Mucosa of rectum (tissue), 2 donors: ENCODE data around the gene TMEM214.

Source experiments
- H3K27ac ChIP-seq, 2 donors: one replicate each; pipeline ENCODE4 v1.7.0; 2013; ENCODE audit warnings: inconsistent platforms in 2 of 2, low read depth in 2 of 2, low read length in 2 of 2
- H3K27me3 ChIP-seq, 2 donors: one replicate each; pipeline ENCODE4 v1.7.0; 2013; ENCODE audit warnings: low read length in 2 of 2; ENCODE audit not compliant: control insufficient read depth in 2 of 2, insufficient read depth in 2 of 2
- H3K36me3 ChIP-seq, 2 donors: one replicate each; pipeline ENCODE4 v1.7.0; 2013; ENCODE audit warnings: low read length in 2 of 2; ENCODE audit not compliant: control insufficient read depth in 2 of 2, insufficient read depth in 2 of 2
- H3K4me1 ChIP-seq, 2 donors: one replicate each; pipeline ENCODE4 v1.7.0; 2013; ENCODE audit warnings: low read length in 2 of 2, mild to moderate bottlenecking in 1 of 2; ENCODE audit not compliant: control insufficient read depth in 2 of 2, insufficient read depth in 2 of 2
- H3K4me3 ChIP-seq, 2 donors: one replicate each; pipeline ENCODE4 v1.7.0; 2013; ENCODE audit warnings: low read length in 2 of 2
- H3K9ac ChIP-seq, 2 donors: one replicate each; pipeline ENCODE4 v1.7.0; 2013; ENCODE audit warnings: low read length in 2 of 2, low read depth in 1 of 2, mild to moderate bottlenecking in 1 of 2
- H3K9me3 ChIP-seq, 2 donors: one replicate each; pipeline ENCODE4 v1.7.0; 2013; ENCODE audit warnings: low read length in 2 of 2; ENCODE audit not compliant: control insufficient read depth in 2 of 2
- donor health status: healthy.
- donor health status: Normal muscosa, but diverticular disease.

TMEM214 gene

GRCh38 chr2:27087823-27088410 lies 55.2 kb downstream of the TMEM214 start:
- Histone ChIP-seq H3K9ac (no peak overlapping the region), H3K4me3 (no peak overlapping the region)

GRCh38 chr2:27088634-27089033 lies 55.9 kb downstream of the TMEM214 start:
- Histone ChIP-seq H3K27ac (no peak overlapping the region), H3K4me1 (peaks cover 24 to 28% of the 10 kb centered on the region in 2 donors), H3K36me3 (no peaks in the 10 kb centered on the region), H3K9me3 (no peaks in the 10 kb centered on the region), H3K4me3 (no peak overlapping the region), H3K9ac (no peak overlapping the region), H3K27me3 (no peaks in the 10 kb centered on the region)

More at GRCh38 chr2:27087823-27088410, 55.2 kb downstream of the TMEM214 start:
- Histone ChIP-seq H3K27me3 (no peaks in the 10 kb centered on the region), H3K27ac (no peak overlapping the region), H3K4me1 (peaks cover 22 to 26% of the 10 kb centered on the region in 2 donors), H3K36me3 (no peaks in the 10 kb centered on the region), H3K9me3 (no peaks in the 10 kb centered on the region)

- H3K4me3 ChIP-seq: no peak overlapping the region
- peaks cover 24 to 28% of the 10 kb centered on the region in 2 donors for H3K4me1 ChIP-seq
- H3K9ac ChIP-seq: no peak overlapping the region
- no peak overlapping the region for H3K27ac ChIP-seq
- no peaks in the 10 kb centered on the region for H3K36me3 ChIP-seq
- no peaks in the 10 kb centered on the region for H3K9me3 ChIP-seq
- H3K27me3 ChIP-seq: no peaks in the 10 kb centered on the region
Measured at GRCh38 chr2:27089111-27089954, 56.6 kb downstream of the TMEM214 start.
